GM19099 (cell line): ENCODE data around the gene EPHB3.

Experiments used
- POLR2A ChIP-seq: IDR thresholded peaks from 3 replicates; pipeline ENCODE4 v1.6.1; 2011; ENCODE audit warnings: low read depth; ENCODE audit not compliant: insufficient read length; ENCODE audit errors: extremely low read depth

EPHB3 gene

DNA sequence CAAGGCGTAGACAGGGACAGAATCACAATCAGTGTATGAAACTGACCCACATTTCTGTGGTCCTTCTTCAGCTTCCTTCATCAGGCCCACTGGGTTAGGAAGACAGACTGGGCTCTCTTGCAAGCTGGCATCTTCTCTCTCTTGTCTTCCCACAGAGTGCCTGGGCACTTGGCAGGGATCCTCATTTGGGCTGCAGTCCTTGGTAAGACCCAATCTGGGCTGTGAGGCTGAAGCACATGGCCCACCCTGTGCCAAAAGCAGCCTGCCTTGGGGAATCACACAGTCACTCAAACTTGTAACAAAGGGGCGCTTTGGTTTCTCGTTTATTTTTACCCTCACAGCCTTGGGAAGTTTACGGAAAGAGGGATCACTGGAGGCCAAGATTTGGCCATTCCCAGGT lies 8.2 kb upstream of the EPHB3 start:
- no peak for TF ChIP-seq POLR2A

DNA sequence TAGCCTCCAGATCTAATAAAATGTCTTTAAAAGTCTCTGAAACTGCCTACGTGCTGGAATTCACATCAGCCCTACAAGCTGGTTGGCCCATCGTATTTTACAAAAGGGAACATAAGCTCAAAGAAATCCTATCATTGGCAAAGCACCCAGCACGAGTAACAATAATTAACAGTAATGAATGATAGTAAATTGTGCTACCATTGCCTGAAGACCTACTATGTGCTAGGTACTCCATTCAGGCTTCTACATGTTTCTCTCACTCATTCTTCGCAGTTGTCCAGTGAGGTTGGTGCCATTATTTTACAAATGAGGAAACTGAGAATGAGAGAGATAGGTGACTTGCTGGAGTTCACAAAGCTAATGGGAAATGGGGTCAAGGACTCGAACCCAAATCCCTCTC lies 7.1 kb upstream of the EPHB3 start:
- TF ChIP-seq POLR2A: no peak

- no peak for TF ChIP-seq POLR2A
Measured at GRCh38 chr3:184556582-184557347, 4.8 kb upstream of the EPHB3 start.

DNA sequence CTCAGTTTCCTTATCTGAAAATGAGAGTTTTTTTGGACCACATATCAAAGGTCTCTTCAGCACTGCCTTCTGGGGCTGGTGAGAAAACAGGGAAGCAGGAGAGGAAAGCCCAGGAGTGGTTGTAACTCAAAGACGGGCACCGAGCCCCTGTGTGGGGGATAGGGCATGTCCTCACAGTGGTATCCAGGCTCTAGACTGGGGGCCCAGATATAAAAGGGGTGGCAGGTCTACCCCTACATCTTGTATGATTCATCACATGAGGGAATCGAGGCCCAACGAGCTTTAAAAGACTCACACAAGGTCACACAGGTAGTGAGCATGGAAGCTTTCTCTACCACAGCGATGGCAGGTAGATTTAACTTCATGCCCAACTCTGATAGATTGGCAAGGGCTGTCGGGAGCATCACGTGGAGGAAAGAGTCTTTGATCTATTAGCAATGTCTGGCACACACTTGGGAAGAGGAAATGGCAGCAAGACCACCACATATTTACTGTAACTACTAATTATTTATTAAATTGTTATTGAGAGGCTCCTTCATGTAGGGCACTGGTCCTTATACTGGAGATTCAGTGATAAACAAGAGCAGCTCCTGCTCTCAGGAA lies 4.1 kb upstream of the EPHB3 start:
- TF ChIP-seq POLR2A: no peak

DNA sequence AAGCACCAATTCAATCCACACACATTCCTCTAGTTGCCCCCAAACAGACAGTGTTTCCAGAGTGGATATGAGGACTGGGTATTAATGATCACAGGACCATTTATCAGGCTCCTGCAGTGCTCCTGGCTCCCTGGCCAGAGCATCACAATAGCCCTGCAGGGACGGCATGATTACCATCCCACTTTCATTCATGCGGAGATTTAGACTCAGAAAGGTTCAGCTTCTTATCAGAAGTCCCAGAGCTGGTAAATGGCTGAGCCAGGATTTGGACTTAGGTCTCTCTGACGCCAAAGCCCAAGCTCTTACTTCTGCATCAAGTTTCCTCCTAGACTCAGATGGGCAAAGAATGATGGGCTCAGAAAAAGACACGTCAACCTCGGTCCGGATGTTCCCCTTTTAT lies 2.9 kb upstream of the EPHB3 start:
- TF ChIP-seq POLR2A: no peak

GRCh38 chr3:184559336-184559735 lies 2.2 kb upstream of the EPHB3 start:
- no peak for TF ChIP-seq POLR2A

- TF ChIP-seq POLR2A: no peak
Measured at GRCh38 chr3:184560531-184560930, 1.1 kb upstream of the EPHB3 start.

GRCh38 chr3:184561913-184562877 lies 610 bp downstream of the EPHB3 start:
- TF ChIP-seq POLR2A: no peak

DNA sequence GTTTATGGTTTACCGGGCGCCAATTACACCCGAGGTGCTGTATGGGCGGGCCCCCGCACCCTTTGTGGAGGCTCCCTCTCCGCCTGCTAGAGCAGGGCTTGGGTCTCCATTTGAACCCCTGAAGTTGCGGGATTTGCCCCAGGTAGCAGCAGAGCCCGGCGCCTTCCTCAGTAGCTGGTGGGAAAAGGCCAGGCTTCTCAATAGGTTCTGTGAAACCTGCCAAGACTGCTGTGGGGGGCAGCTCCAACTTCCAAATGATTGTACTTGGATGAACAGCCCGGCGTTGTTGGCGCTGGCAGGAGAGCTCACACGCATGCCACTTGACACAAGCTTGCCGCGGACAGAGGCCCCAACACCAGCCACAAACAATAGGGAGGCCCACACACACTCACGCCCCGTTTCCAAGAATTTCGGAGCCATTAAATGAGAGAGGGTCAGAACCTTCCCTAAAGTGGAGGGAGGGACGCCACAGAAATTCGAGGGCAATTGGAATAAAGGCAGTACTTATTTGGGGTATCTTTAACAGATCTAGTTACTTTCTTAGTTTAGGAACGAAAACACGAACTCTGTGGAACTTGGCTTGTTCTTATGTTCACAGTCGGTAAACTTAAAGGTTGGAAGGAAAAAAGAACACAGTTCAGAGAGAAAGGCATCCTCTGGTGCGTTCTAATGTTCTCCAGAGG lies 1.4 kb downstream of the EPHB3 start:
- no peak for TF ChIP-seq POLR2A

DNA sequence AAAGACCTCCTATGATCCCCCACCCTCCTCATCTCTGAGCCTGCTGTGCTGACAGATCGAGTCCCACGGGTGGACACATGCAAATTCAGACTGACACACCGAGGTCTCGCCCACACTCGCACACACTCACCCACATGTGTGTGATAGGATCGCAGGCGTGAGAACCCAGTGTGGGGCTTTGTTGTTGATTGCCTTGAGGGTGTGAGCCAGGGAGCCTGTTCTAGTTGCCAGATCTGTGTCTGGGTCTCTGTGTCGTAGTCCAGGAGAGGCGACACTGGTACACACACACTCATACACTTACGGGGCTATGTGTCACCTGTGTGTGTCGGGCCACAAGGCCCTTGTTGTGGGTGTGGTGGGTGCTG lies 2.0 kb downstream of the EPHB3 start:
- no peak for TF ChIP-seq POLR2A

GRCh38 chr3:184563941-184564684 lies 2.5 kb downstream of the EPHB3 start:
- TF ChIP-seq POLR2A: no peak

DNA sequence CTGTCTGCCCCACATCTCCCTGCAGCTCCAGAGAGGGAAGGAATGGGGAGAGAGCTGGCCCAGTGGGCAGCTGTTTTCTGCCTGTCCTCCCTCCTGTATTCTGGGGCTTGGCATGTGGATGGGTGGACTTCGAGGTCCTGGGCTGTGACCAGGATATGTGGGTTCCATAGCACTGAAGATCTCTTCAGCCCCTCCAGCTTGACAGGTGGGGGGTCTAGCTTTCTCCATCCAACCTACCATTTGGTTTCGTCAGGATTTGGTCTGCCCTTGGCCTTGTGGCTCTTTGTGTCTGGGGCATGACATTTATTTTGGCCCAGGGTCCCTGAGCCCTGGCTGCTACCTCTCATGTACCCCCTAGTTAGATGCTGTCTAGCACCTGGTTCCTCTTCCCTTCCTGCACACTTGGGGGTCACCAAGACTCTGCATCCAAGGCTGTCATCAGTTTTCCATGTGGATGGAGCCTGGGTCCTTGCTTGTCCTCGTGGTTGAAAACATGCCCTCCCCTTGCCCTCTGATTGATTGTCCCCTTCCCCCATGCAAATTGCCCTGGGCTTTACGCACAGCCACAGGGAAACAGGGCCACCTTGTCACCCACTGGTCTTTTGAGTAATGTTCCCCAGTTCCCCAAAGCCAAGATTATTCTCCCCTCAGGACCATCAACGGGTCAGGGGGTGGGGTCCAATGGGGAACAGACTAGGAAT lies 3.2 kb downstream of the EPHB3 start:
- TF ChIP-seq POLR2A: no peak

- TF ChIP-seq POLR2A: no peak
Measured at GRCh38 chr3:184565421-184566211, 4.0 kb downstream of the EPHB3 start.
